Astrocyte (in vitro differentiated cells and primary cell): ENCODE measurements around the gene GDAP1L1.

Source experiments
- CTCF ChIP-seq: IDR thresholded peaks from 2 replicates; pipeline ENCODE4 v1.5.1; 2011; ENCODE audit warnings: low read depth, mild to moderate bottlenecking, inconsistent platforms, low read length, moderate library complexity; ENCODE audit not compliant: insufficient read depth
- EZH2 ChIP-seq: IDR thresholded peaks from 2 replicates; pipeline ENCODE4 v1.6.1; 2012; ENCODE audit warnings: mild to moderate bottlenecking, low read length, inconsistent platforms; ENCODE audit not compliant: insufficient read depth

- no peak for TF ChIP-seq CTCF
- TF ChIP-seq EZH2: no peak
Measured at GRCh38 chr20:44208165-44208564, 38.9 kb upstream of the GDAP1L1 start.
